AG04449 (cell line): Measurements from ENCODE around the gene LAMA2.
A peak's percentile ranks its signal among the peaks of the same experiment; 100 is the strongest.

ENCODE experiments used
- CTCF ChIA-PET: fragments of 350-600 bp; formaldehyde crosslinking; extraction: SDS; loops from one replicate; lab custom pipeline; 2021; ENCODE audit warnings: antibody characterized with exemption; lab: Yijun Ruan, JAX
- POLR2A ChIA-PET: fragments of 400-600, 350-600 bp; formaldehyde crosslinking; extraction: SDS; loops from one replicate; lab custom pipeline; 2020; ENCODE audit warnings: antibody characterized with exemption, inconsistent platforms; lab: Yijun Ruan, JAX
- DNase-seq: peaks from one replicate; pipeline ENCODE4 v3.0.0-alpha.2; 2010; ENCODE audit warnings: low read depth, low spot score
- H3K4me3 ChIP-seq: 2 replicates; pipeline ENCODE4 v1.5.1; 2011; ENCODE audit warnings: low read depth, mild to moderate bottlenecking, control low read depth, low read length
- TF ChIP-seq, protein P1 (sequence below): IDR thresholded peaks from one replicate; pipeline ENCODE4 v1.5.1; 2011; ENCODE audit warnings: mild to moderate bottlenecking, moderate library complexity, low read length, control low read depth, inconsistent platforms; ENCODE audit not compliant: insufficient read depth; ENCODE audit errors: missing control alignments

The LAMA2 gene

DNA sequence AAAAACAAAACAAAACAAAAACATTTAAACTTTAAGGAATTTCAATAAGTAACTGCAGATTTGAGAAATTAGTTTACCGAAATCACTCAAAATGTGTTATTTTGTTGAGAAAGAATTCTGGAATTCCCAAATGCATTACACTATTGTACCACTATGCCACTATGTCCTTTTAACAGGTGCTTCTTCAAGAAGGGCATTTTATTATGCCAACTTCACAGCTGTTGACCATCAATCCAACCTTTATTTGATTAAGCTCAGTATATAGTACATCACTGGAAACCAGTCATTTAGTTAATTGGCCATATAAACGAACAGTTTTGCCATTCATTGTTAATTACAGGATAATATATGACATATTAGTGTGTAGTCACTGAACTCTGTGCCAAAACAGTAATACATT lies 605.4 kb downstream of the LAMA2 start:
- POLR2A ChIA-PET: no interaction called here
- CTCF ChIA-PET: interaction anchor here (1.0 kb wide), 1 partner anchor 287 kb away, joined by 3 read pairs; no protein-coding TSS in a partner anchor
- TF ChIP-seq, protein P1, sequence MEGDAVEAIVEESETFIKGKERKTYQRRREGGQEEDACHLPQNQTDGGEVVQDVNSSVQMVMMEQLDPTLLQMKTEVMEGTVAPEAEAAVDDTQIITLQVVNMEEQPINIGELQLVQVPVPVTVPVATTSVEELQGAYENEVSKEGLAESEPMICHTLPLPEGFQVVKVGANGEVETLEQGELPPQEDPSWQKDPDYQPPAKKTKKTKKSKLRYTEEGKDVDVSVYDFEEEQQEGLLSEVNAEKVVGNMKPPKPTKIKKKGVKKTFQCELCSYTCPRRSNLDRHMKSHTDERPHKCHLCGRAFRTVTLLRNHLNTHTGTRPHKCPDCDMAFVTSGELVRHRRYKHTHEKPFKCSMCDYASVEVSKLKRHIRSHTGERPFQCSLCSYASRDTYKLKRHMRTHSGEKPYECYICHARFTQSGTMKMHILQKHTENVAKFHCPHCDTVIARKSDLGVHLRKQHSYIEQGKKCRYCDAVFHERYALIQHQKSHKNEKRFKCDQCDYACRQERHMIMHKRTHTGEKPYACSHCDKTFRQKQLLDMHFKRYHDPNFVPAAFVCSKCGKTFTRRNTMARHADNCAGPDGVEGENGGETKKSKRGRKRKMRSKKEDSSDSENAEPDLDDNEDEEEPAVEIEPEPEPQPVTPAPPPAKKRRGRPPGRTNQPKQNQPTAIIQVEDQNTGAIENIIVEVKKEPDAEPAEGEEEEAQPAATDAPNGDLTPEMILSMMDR: no peak
- no peak overlapping the region for H3K4me3 ChIP-seq
- no peak for DNase-seq

DNA sequence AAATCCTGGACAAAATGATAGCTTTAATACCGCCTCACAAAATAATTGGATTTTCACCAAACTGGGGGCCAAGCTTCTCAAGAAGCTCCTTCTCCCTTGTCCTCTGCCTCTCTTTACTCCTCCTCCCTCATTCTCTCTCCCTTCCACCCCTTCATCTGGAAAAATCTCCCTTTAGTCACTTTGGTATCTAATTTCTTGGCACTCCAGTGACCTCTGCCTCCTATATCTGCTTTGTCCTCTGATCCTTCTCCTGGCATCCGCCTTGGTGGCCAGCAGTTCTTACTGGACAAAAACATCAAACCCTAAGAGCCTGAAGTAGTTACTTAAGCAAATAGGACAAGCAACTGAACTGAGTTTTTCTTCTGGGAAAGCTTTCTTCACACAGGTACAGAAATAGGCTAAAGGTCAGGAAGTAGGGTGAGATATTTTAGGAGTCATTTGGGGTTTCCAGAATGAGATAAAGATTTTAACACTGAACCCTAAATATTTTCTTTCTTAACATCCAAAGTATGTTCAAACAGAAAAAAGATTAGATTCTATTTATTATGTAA lies 606.4 kb downstream of the LAMA2 start:
- no peak for DNase-seq
- TF ChIP-seq, protein P1: no peak
- H3K4me3 ChIP-seq: no peak overlapping the region
- CTCF ChIA-PET: interaction anchor here (1.3 to 1.4 kb wide), 2 partner anchors 10 to 108 kb away, joined by 4 read pairs; no protein-coding TSS in a partner anchor
- POLR2A ChIA-PET: no interaction called here

DNA sequence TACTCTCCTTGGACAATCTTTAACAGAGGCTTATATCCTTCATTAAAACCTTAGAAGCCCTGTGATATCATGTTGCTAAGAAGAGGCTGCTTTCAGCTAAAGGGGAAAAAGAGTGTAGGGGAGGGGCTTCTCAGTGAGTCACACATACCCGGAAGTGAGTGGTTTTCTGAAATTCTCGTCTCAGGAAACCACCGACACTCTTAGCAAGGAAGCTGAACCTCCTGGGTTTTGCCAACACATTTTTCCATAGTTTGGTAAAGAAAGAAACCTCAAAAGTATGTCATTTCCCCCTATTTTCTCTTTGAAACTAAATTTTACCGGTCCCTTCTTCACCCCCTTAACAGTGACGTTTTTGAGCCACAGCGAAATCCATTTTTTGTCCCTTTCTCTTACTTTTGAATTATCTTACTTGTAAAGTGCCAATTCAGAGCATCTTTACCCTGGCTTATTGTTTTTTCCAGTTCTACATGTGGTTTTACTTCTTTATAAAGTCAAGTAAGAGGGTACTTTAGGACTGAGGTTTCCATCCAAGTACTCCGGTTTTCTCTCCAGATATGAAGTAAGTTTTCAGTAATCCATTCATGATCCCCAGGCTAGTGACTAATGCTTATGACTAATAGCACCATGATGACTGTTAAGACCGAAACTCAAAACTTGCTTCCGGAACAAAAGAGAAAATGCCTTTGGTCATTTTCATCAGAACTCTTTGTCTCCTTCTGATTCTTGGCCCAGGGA lies 607.8 kb downstream of the LAMA2 start:
- H3K4me3 ChIP-seq: peak overlapping the region; percentile 60
- TF ChIP-seq, protein P1: no peak
- DNase-seq: peak; percentile 87
- CTCF ChIA-PET: interaction anchor here (0.6 to 3.0 kb wide), 6 partner anchors 9 to 507 kb away, joined by 3 to 16 read pairs (median 4); no protein-coding TSS in a partner anchor
- POLR2A ChIA-PET: interaction anchor here (0.7 kb wide), 1 partner anchor 100 kb away, joined by 3 read pairs; no protein-coding TSS in a partner anchor

DNA sequence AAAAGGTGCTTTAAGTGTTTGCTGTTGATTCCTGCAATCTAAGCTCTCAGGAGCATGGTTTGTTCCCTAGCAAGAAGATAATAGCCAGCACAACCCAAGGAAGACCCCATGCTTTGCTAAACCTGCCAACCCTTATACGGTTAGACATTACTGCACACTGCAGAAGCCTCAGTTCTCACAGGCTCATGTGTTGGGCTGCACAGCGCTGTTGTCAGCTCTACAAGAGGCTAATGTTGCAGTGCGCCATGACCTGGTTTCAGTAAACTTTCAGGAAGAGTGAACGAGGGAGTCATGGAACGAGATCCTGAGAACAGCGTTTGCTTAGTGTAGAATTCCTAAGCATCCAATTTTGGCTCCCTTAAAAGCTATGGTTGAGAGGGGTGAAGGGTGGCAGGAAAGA lies 608.5 kb downstream of the LAMA2 start:
- H3K4me3 ChIP-seq: peak overlapping the region; percentile 15; the same call in 1 of the 2 replicates
- ChIA-PET POLR2A (no interaction called here), CTCF (interaction anchor here (1.1 to 3.0 kb wide), 3 partner anchors 8 to 84 kb away, joined by 3 to 16 read pairs (median 4); no protein-coding TSS in a partner anchor)
- no peak for DNase-seq
- TF ChIP-seq, protein P1: no peak

DNA sequence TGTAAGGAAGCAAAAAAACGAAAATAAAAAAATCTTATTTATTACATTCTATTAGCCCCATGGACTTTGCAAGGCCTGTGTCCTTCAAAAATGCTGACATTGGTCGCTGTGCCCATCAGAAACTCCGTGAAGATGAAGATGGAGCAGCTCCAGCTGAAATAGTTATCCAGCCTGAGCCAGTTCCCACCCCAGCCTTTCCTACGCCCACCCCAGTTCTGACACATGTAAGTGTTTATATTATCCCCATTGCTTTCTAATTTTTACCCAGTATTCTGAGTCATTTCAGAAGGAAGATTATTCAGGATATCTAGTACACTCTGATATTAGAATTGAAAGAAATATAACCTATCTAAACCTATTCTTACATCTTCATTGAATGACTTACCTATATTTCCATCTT lies 609.3 kb downstream of the LAMA2 start:
- TF ChIP-seq, protein P1: no peak
- ChIA-PET CTCF (interaction anchor here (3.0 kb wide), 1 partner anchor 9 kb away, joined by 16 read pairs; no protein-coding TSS in a partner anchor), POLR2A (no interaction called here)
- no peak for DNase-seq
- no peak overlapping the region for H3K4me3 ChIP-seq

DNA sequence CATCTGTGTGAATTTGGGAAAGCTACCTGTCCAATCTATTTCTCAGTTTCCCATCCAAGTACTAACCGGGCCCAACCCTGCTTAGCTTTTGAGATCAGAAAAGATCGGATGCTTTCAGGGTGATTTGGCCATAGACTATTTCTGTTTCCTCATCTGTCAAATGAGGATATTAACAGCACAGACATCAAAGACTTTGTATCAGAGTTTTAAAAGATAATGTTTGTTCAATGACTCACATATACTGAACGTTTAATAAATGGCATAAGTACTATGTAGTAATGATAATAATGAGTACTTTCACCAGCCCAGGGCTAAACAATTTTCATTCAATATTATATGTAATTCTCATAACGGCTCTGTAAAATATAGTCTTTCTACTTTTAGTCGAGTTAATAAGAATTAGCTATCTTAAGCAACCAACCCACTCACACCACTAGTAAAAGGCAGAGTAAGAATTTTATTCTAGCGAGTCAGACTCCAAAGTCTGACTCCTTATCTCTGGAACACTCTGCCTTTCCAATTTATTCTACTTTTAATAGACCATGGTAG lies 610.5 kb downstream of the LAMA2 start:
- no peak overlapping the region for H3K4me3 ChIP-seq
- TF ChIP-seq, protein P1: no peak
- DNase-seq: no peak
- ChIA-PET CTCF (interaction anchor here (1.1 to 1.6 kb wide), 3 partner anchors 85 to 105 kb away, joined by 3 to 7 read pairs (median 4); no protein-coding TSS in a partner anchor), POLR2A (interaction anchor here (0.7 kb wide), 1 partner anchor 190 kb away, joined by 3 read pairs; no protein-coding TSS in a partner anchor)
